NB4 (cell line): Measurements from ENCODE around the gene ZNF599.

ENCODE experiments used
- MYC ChIP-seq: IDR thresholded peaks from 2 replicates; pipeline ENCODE4 v1.6.1; 2011; ENCODE audit warnings: low read depth, low read length
- POLR2A ChIP-seq: IDR thresholded peaks from 2 replicates; pipeline ENCODE4 v1.6.1; 2011; ENCODE audit warnings: mild to moderate bottlenecking; ENCODE audit not compliant: insufficient read length; ENCODE audit errors: extremely low read depth
- TF ChIP-seq, protein P1 (sequence below): IDR thresholded peaks from one replicate; pipeline ENCODE4 v1.5.1; 2012; ENCODE audit warnings: low read depth, low read length
- TF ChIP-seq, protein P2 (sequence below): IDR thresholded peaks from 2 replicates; pipeline ENCODE4 v1.6.1; 2011; ENCODE audit warnings: low read depth, low read length

DNA sequence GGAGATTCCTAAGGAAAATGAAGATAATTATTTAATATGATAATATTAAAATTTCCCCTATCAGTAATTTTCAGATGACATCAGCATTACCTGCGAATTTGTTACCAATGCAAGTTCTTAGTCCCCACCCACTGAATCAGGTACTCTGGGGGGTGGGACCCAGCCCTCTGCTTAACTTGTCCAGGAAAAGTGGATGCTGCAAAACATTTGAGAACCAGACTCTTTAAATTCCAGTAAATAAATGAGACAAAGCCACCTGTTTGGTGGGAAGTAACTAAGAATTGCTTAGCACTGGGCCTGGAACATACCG is 495 bp upstream of the ZNF599 start:
- TF ChIP-seq, protein P1, sequence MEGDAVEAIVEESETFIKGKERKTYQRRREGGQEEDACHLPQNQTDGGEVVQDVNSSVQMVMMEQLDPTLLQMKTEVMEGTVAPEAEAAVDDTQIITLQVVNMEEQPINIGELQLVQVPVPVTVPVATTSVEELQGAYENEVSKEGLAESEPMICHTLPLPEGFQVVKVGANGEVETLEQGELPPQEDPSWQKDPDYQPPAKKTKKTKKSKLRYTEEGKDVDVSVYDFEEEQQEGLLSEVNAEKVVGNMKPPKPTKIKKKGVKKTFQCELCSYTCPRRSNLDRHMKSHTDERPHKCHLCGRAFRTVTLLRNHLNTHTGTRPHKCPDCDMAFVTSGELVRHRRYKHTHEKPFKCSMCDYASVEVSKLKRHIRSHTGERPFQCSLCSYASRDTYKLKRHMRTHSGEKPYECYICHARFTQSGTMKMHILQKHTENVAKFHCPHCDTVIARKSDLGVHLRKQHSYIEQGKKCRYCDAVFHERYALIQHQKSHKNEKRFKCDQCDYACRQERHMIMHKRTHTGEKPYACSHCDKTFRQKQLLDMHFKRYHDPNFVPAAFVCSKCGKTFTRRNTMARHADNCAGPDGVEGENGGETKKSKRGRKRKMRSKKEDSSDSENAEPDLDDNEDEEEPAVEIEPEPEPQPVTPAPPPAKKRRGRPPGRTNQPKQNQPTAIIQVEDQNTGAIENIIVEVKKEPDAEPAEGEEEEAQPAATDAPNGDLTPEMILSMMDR = no peak
- TF ChIP-seq MYC (no peak), POLR2A (no peak)
- TF ChIP-seq, protein P2, sequence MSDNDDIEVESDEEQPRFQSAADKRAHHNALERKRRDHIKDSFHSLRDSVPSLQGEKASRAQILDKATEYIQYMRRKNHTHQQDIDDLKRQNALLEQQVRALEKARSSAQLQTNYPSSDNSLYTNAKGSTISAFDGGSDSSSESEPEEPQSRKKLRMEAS = no peak
